Measurements from ENCODE around the gene NPAS3.

The NPAS3 gene

DNA sequence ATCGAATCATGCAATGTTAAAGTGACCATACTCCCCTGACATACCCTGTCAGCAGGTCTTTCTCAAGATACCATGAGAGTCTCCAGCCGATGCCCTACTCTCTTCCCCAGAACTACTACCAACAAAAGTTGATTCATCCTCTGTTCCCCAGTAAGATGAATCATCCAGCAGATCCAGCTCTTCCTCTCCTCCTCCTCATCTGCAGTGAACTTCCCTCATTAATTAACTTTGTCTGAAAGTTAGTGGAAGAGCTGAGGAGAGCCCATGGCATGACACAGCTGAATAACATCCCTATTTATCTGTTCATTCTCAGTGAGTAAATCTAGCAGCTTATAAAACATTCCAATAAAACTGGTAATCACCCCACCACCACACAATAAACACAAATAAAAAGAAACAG, 798.8 kb downstream of the NPAS3 start:
- no peak for DNase-seq

DNA sequence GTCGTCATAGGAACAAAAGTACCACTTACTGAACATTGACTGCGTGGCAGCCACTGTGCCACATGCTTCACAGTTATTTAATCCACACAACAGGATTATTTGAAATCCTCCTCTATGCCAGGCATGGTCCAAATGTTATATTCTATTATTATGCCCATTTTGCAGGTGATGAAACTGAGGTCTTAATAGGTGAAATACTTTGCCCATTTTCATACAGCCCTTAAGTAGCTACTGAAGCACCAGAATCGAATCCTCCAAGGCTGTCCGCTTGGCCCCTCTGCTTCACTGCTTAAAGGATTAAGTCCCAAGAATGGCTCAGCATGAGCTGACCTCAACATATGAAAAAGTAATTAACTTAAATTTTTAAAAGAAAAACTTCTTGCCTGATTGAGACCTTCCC, 799.4 kb downstream of the NPAS3 start:
- DNase-seq = no peak

DNA sequence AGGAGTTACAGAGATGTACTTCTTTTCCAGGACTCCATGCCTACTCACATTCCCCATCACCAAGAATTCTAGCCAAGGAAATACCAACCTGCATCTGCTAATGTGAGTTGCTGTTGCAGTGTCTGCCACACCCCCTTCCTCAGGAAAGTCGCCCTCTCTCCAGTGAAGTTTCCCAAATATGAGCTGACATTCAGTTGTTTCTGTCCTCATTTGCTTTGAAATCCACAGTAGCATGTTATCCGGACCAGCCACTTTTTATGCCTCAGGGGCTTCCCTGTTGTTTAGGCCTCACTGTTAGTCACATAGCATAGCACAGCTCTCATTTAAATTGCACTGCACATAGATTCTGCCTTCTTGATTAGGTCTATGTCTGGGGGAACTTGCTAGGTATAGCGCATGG, 799.8 kb downstream of the NPAS3 start:
- no peak for DNase-seq

DNA sequence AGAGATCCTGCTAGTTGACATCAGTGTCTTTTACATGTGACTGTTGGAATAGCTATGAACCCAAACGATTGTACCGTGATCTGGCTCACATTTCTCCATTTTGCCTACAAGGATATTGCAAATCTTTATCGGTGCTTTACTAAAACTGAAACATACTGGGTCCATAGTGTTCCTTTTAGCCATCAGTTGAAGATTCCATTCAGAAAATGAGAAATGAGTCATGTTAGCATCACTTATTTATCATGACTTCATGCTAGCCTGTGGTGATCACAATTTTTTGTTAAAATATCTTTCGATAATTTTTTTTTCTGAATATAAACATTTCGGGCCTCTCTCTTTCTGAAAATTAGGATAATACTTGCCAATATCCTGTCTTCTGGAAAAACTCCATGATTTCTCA, 801.9 kb downstream of the NPAS3 start:
- DNase-seq = no peak

DNA sequence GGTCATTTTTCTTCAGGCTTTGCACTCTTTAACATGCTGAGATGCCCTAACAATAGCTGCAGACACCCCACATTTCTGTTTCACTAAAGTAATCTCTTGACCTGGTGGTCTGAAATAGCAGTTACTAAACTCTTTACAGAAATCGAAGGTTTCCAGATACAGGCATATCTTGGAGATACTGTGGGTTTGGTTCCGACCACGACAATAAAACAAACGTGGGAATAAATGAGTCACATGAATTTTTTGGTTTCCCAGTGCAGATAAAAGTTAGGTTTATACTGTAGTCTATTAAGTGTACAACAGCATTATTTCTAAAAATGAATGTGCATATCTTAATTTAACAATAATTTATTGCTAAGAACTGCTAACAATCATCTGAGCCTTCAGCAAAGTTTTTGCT, 803.5 kb downstream of the NPAS3 start:
- no peak for DNase-seq

DNA sequence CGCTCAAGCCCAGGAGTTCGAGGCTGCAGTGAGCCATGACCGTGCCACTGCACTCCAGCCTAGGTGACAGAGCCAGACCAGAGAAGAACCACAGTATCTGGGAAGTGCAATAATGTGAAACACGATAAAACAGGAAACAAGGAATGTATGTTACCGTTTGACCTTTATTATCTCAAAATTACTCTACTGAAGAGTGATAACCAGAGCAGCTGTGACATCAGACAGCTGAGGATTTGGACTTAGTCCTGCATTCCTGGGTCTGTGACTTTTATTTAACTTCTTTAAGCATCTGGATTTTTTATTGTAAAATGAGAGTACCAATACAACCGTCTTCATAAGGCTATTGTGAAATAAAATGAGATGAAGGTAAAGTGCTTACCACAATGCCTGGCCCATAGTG, 806.5 kb downstream of the NPAS3 start:
- DNase-seq = no peak

DNA sequence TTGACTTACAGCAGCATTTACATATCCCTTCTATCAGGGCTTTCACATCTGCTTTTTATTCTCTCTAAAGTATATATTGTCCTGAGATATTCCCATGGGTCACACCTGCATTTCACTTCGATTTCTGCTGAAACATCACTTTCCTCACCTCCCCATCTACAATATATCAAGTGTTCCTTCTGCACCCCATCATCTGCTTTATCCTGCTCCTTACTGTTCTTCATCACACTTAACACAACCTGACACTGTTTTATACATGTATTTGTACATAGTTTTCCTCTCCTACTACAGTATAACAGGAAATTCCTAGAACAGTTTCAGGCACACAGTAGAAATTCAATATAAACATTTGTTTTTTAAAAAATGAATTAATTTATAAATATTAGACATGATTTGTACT, 809.1 kb downstream of the NPAS3 start:
- no peak for DNase-seq

DNA sequence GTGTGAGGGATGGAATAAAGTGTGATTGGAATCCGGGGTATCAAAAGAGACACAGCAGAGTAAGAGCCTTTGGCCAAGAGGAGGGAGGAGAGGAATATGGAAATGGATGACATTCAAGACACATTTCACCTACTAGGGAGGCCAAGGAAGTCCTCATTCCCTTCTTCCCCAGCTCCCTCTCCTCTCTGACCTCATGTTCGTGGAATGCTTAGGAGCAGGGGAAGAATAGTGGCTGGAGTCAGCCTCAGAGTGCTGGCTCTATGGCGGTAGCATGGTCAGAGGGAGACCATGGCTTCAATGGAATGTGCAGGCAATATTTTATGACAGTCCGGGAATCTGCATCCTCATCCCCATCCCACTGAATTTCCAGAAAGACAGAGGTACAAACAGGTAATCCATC, 815.6 kb downstream of the NPAS3 start:
- DNase-seq = no peak

DNA sequence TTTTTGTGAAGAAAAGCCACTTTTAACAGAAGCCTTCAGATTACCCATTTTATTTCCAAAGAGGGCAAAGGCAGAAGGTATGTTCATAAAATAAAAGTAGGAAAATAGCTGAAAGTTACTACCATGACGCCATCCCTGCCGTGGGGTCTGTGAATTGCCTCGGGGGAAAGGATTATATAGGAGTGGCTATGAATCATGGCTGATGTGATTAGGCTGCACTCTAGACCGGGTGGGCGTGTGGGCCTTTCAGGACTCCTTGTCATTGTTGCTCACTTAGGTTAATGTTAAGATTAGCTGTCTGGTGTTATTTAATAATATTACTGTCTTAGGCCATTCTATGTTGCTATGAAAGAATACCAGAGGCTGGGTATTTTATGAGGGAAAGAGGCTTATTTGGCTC, 816.7 kb downstream of the NPAS3 start:
- no peak for DNase-seq

DNA sequence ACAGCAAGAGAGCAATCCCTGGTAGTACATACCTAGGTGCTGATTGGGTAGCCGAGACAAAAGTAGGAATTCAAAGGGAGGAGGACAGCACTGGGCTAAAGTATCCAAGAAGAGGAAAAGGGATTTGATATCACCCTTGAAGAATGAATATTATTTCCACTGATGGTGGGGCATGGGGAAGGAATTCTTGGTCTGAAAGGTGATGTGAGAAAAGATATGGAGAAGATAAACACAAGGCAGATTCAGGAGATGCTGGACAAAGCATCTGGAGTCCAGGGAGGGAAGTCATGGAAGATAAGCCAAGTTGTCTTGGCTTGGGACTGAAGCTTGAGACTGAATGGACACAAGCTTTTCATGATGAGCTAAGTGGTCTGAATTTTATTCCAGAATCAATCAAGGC, 818.2 kb downstream of the NPAS3 start:
- no peak for DNase-seq

DNA sequence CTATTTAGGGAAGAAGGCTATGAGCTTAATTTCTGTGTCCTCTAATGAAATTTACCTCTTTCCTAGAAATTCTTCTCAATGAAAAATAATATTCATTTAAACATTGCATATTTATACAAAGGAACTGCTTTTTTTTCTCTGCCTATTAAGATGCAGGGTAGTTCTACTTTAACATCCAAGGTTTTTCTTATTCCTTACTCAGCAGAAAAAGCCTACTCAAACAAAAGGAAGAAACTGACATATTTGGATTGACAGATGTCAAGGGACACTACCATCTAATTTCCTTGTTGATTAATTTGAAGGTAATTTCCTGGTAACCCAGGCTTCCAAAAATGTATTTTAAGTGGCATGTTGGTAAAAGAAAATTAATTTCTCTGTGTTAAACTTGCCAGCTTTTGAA, 819.9 kb downstream of the NPAS3 start:
- no peak for DNase-seq

DNA sequence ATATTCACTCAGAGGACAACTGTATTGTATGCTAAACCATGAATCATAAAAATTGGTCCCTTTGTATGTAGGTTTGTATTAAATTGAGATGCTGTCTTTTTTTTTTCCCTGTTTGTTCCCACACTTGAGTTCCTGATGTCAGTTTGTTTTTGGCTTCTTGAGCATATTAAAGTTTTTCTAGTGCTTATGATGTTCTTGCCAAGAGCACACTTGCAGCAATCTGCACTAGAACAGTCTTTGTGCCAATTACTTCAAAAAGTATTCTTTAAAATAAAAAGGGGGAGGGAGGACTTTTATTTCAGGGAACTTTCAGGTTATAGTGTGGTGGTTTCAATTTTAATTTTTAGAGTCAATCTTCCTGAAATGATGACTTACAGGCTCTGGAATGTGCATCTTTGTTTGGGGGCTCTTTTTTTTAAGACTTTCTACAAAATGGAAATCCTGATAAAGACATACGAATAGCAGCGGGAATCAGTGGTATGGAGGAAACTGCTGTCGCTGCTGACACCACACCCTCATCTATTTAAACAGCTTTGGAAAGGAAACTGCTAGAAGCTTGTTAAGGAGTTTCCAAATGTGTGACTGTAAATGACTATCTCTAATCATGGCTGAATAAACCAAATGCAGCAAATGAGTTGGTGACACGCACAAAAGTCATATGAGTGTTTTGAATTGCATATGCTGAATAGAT, 823.6 kb downstream of the NPAS3 start:
- no peak for DNase-seq

DNA sequence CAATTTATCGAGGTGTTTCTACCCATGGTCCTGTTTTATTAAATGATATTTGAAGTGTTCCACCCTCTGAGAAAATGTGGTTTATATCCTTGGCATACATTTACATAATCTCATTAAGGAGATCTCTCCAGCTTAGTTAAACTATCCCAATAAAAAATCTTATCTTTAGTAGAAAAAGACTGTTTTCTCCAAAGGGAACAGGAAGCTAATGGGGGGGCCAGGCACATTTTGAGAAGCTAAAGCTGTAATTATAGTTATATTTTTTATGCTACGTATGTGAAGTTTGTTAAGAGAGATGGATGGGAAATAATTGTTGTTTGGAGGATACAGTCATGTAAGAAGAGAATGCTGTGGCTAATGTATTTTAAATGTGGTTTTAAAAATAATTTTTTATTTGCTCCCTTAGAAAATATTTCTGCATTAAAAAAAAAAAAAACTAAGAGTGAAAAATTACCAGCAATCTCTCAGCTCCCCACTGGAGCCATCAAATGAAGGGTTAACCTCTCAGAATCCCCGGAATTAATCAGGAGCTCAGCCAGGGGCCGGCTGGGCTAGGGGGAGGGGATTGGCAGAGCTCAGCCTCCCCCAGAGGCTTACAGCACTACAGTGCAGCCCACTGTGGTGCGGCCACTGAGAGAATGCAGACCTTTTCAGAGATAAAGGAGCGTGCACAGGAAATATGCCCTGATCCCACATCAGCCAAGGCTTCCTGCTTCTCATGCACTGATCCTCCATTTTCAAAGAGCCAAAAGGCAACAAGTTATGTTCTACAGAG, 826.4 kb downstream of the NPAS3 start:
- DNase-seq = no peak

DNA sequence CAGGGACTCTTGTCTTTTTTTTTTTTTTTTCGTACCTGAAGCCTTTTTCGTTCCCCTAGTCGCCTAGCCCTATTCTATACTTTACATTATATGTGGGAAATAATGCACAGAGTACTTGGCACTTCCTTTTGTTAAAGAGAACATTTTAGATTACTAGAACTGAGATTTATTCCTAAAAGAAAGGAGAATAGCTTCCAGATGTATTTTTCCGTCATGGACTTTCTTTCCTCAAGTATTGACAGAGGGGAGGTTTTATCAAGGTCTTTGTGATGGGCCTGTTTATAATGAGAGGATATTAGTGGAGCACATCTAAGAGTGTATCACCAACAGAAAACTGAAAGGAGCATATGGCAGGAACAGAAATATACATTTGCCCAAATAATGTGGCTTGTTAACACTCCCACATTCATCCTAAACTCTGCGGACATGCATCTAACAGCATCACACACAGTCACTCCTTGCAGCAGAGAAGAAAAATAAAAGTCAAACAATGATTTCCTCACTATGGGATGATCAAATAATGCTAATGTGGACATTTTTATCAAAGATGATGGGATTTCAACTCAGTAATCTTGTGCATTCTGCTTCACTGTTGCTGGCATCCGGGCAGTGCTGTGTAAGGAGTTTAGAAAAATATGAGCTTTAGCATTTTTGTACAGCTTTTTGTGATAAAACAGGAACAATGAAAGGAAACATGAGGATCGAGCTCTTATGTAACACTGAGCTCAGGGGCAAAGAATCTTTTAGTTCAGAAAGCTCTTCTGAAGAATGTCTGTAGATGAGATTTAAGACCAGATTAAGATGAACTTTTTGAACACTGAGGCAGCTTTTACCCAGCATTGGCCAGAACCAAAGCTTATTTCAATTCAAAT, 829.1 kb downstream of the NPAS3 start:
- DNase-seq = no peak

DNA sequence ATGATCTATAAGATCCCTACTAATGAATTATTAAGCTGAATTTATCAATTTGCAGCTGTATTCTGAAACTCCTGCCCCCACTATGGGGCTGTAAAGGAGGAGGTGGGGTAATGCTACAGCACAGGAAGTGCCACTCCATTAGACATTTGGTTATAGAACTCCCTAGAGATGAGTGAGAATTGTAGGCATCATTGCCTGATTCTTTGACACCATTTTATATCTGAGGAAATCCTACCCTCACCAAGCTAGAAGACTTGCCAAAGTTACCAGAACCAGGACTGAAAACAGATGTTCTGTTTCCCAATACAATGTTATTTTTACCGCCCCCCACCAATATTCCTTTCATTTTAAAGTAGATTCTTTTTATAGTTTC, 829.8 kb downstream of the NPAS3 start:
- DNase-seq = no peak

DNA sequence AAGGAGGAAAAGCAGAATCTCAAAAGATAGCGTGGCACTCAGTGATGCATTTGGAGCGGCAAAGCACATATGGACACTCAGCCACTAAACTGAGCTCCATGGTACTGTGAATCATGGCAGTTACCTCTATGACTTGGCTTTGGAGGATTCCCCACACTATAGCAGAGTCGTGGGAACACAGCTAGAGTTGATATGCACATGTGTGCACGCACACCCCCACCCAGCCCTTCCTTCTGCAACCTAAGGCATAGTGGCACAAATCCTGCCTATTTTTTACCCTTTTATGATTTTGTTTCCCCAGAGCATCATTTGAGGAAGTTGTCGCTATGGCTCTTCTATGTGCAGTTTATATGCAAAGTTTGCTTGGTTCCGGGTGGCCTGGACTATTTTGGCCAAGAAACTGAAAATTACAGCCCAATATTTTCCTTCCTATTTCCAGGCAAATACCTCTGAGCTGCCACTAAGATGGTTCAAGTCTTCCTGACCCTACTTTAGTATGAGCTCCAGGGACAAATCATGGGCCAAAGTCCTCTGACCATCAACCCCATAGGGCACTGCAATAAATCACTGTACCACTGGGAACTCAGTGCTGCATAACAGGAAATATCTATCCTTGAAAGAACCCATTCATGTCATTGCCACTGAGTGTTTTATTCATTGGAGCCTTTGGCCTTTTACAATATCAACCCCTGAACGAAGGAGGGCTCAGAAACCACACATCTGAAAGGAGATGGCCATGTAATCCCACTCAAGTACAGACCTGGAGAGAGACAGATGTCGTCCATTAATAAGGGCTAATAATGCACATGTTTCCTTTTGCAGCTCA, 834.7 kb downstream of the NPAS3 start:
- DNase-seq = no peak

DNA sequence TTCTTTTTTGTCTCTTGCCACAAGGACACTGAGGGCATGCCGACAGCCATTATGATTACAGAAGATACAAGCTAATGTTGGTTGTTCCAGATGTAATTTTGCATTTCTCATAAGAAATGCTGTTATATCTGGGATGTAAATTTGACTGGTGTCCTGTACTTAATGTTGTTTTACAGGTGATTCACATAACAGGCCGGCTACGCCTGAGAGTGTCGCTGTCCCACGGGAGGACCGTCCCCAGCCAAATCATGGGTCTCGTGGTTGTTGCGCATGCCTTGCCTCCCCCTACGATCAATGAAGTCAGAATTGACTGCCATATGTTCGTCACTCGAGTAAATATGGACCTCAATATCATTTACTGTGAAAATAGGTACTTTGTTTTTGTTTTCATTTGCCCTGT, 835.5 kb downstream of the NPAS3 start:
- no peak for DNase-seq

DNA sequence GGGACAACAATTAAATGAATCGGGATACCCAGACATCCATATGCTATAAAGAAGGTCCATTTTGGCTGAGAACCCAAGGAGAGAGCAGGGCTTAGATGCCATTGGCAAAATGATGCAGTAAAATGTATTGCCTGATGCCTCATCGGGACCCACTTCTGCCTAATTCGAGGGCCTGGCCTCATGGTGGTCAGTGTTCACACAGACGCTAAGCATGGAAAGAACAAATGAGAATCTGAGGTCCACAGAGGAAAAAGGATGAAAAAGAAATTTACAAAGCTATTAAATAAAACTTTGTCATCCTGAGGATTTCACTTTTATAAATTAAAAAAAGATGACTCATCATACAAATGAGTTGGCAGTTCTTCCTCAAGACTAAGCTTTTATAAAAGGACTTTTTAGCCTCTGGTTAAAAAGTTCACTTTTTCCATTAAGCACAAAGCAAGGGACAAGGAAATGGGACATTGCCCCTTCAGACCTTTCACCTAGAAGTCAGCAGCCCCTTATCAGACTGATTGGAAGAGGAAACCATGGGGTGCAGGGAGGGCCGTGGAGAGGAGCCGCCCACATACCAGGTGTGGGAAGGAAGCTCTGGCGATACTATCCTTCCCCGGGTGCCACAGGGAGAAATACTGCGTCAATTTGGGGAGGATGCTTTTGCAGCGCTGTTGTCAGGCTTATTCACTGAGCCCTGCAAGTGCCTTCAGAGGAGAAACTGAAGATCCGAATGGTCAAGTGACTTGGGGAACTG, 836.2 kb downstream of the NPAS3 start:
- no peak for DNase-seq

DNA sequence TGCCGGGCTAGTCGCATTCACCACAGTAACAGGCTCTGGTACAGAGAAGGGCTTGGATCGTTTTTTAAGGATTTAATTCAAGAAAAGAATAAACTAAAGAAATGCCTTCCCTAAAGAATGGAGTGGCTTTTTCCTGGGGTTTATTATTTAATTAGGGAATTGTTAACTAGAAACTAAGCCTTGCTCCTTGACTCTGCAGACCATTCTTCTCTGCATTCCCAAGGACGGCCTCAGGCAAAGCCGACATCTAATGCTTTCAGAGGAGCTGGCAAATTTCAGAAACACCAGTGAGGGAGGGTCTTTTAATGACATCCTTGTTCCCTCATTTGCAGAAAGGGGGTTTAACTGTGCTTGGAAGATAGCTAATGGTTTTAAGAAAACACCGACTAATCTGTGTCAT, 838.2 kb downstream of the NPAS3 start:
- DNase-seq = no peak

DNA sequence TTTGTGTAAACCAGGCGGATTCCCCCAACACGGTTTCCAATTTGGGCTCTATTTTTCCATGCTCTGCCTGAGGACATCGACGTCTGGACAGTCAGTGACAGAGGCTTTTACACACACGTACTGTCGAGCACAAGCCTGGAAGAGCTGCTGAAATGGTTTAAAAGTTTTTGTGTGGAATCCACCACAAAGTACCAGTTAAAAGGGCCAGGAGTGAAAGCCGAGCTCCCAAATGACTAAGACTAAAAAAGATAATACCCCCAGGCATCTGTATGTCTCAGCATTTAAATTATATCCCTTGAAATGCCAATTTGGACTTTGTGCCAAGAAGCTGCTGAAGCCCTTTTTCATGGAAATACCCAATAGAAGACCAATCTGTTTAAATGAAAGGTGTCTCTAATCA, 839.0 kb downstream of the NPAS3 start:
- no peak for DNase-seq

DNA sequence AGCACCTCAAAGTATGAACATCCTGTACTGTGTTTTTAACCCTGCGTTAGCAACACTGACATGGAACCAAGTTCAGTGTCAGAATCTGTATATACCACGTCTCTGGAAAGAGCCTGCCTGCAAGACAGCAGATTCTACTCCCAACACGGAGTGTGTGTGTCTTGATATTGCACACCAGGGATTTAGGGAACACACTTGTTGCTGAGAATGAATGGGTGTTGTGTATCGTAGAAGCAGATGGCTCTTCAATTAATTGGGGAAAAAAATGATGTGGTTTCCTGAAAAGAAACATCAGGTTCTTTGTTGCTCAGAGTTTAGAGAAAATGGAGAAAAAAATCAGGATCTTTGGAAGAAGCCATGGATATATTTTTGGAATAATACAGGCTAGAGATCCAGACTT, 841.4 kb downstream of the NPAS3 start:
- no peak for DNase-seq

DNA sequence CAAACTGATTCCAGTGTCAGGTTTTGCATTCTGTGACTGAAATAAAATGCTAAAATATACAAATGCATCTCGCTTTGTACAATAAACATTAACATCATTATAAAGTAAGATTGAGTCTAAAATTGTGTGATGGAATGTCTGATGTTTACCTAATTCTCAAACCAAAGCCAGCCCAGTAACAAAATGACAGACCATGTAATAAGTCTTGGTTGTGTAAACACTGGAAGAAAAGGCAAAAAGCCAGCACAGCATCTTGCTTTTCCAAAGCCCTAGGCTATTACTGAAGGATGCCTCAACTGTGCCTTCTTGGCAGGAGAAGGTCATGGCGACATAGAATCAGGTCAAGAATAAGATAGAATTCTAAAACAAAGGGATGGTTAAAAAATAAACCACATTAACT, 842.6 kb downstream of the NPAS3 start:
- no peak for DNase-seq

All from activated CD4-positive, alpha-beta T cell treated with anti-CD3 and anti-CD28 coated beads for 48 hours (primary cell).